NCI-H748 (cell line): Measurements from ENCODE around the gene POMGNT1.

Source experiments
- DNase-seq: peaks from one replicate; lab custom pipeline; 2025; ENCODE audit not compliant: unreplicated experiment; lab: John Stamatoyannopoulos, UW

The POMGNT1 gene

GRCh38 chr1:46211051-46211450 is 12.8 kb upstream of the POMGNT1 start:
- no peak for DNase-seq

GRCh38 chr1:46210561-46210960 is 12.3 kb upstream of the POMGNT1 start:
- no peak for DNase-seq

- DNase-seq, result no peak
Measured at GRCh38 chr1:46206399-46206798, 8.2 kb upstream of the POMGNT1 start.

GRCh38 chr1:46205791-46206190 is 7.6 kb upstream of the POMGNT1 start:
- DNase-seq, result no peak

GRCh38 chr1:46205141-46205540 is 6.9 kb upstream of the POMGNT1 start:
- no peak for DNase-seq

GRCh38 chr1:46204406-46204742 is 6.1 kb upstream of the POMGNT1 start:
- DNase-seq, result no peak

- no peak for DNase-seq
Measured at GRCh38 chr1:46203738-46204405, 5.6 kb upstream of the POMGNT1 start.

GRCh38 chr1:46199233-46199749 is 1.1 kb upstream of the POMGNT1 start:
- DNase-seq, result no peak

GRCh38 chr1:46197560-46197963 is 672 bp downstream of the POMGNT1 start:
- no peak for DNase-seq

- DNase-seq, result no peak
Measured at GRCh38 chr1:46196609-46197008, 1.6 kb downstream of the POMGNT1 start.

- DNase-seq, result no peak
Measured at GRCh38 chr1:46194641-46195193, 3.5 kb downstream of the POMGNT1 start.

- no peak for DNase-seq
Measured at GRCh38 chr1:46193984-46194570, 4.2 kb downstream of the POMGNT1 start.

GRCh38 chr1:46193285-46193684 is 4.9 kb downstream of the POMGNT1 start:
- no peak for DNase-seq

GRCh38 chr1:46192171-46192570 is 6.1 kb downstream of the POMGNT1 start:
- no peak for DNase-seq

GRCh38 chr1:46191033-46191701 is 7.1 kb downstream of the POMGNT1 start:
- no peak for DNase-seq

GRCh38 chr1:46190539-46190938 is 7.7 kb downstream of the POMGNT1 start:
- DNase-seq, result no peak

- peak; percentile 38 for DNase-seq
Measured at GRCh38 chr1:46188295-46189030, 9.8 kb downstream of the POMGNT1 start.

GRCh38 chr1:46187106-46187869 is 10.9 kb downstream of the POMGNT1 start:
- peak; percentile 98 for DNase-seq

GRCh38 chr1:46186076-46186475 is 12.2 kb downstream of the POMGNT1 start:
- DNase-seq, result no peak

- no peak for DNase-seq
Measured at GRCh38 chr1:46184920-46185658, 13.1 kb downstream of the POMGNT1 start.
